Duodenal mucosa (tissue), 2 donors: Measurements from ENCODE around the gene UBE3C.
"Not testable (repeated sequence)": the region's sequence is repeated elsewhere in the genome, so short reads cannot be mapped to it uniquely, and the experiment has no call there.

ENCODE experiments used
- H3K27ac ChIP-seq: one replicate; pipeline ENCODE4 v1.7.0; 2013; ENCODE audit warnings: low read depth, low read length
- H3K27me3 ChIP-seq, 2 donors: one replicate each; pipeline ENCODE4 v1.7.0; 2013; ENCODE audit warnings: low read length in 2 of 2, control low read depth in 1 of 2; ENCODE audit not compliant: insufficient read depth in 2 of 2, control insufficient read depth in 1 of 2
- H3K36me3 ChIP-seq, 2 donors: one replicate each; pipeline ENCODE4 v1.7.0; 2013; ENCODE audit warnings: low read length in 2 of 2, control low read depth in 1 of 2; ENCODE audit not compliant: insufficient read depth in 2 of 2, control insufficient read depth in 1 of 2
- H3K4me1 ChIP-seq, 2 donors: one replicate each; pipeline ENCODE4 v1.7.0; 2013; ENCODE audit warnings: low read length in 2 of 2, control low read depth in 1 of 2; ENCODE audit not compliant: insufficient read depth in 2 of 2, control insufficient read depth in 1 of 2
- H3K4me3 ChIP-seq, 2 donors: one replicate each; pipeline ENCODE4 v1.7.0; 2013; ENCODE audit warnings: low read length in 2 of 2, low read depth in 1 of 2
- H3K9ac ChIP-seq, 2 donors: one replicate each; pipeline ENCODE4 v1.7.0; 2013; ENCODE audit warnings: low read length in 2 of 2, low read depth in 1 of 2
- H3K9me3 ChIP-seq, 2 donors: one replicate each; pipeline ENCODE4 v1.7.0; 2013; ENCODE audit warnings: low read length in 2 of 2, control low read depth in 1 of 2; ENCODE audit not compliant: control insufficient read depth in 1 of 2

UBE3C gene

GRCh38 chr7:157143788-157144187, 5.1 kb downstream of the UBE3C start:
- peaks cover 0 to 21% of the 10 kb centered on the region in 2 donors for H3K36me3 ChIP-seq
- H3K4me3 ChIP-seq, result no peak overlapping the region
- H3K27me3 ChIP-seq, result no peaks in the 10 kb centered on the region
- H3K4me1 ChIP-seq, result peaks cover 23% of the 10 kb centered on the region in 2 donors
- no peaks in the 10 kb centered on the region for H3K9me3 ChIP-seq
- no peak overlapping the region for H3K9ac ChIP-seq
- no peak overlapping the region for H3K27ac ChIP-seq

GRCh38 chr7:157149317-157149716, 10.6 kb downstream of the UBE3C start:
- no peak overlapping the region for H3K27ac ChIP-seq
- H3K36me3 ChIP-seq, result peaks cover 0 to 10% of the 10 kb centered on the region in 2 donors
- H3K4me3 ChIP-seq, result no peak overlapping the region
- no peaks in the 10 kb centered on the region for H3K27me3 ChIP-seq
- no peak overlapping the region for H3K9ac ChIP-seq
- H3K9me3 ChIP-seq, result no peaks in the 10 kb centered on the region
- peaks cover 4 to 7% of the 10 kb centered on the region in 2 donors for H3K4me1 ChIP-seq

- peaks cover 4 to 7% of the 10 kb centered on the region in 2 donors for H3K4me1 ChIP-seq
- peaks cover 0 to 10% of the 10 kb centered on the region in 2 donors for H3K36me3 ChIP-seq
- no peak overlapping the region for H3K9ac ChIP-seq
- H3K4me3 ChIP-seq, result no peak overlapping the region
- H3K27ac ChIP-seq, result no peak overlapping the region
- H3K27me3 ChIP-seq, result no peaks in the 10 kb centered on the region
- H3K9me3 ChIP-seq, result no peaks in the 10 kb centered on the region
Measured at GRCh38 chr7:157150882-157151281, 12.2 kb downstream of the UBE3C start.

- H3K27me3 ChIP-seq, result no peaks in the 10 kb centered on the region
- H3K36me3 ChIP-seq, result peaks cover 0 to 11% of the 10 kb centered on the region in 2 donors
- no peak overlapping the region for H3K27ac ChIP-seq
- peaks cover 4 to 7% of the 10 kb centered on the region in 2 donors for H3K4me1 ChIP-seq
- no peaks in the 10 kb centered on the region for H3K9me3 ChIP-seq
- H3K9ac ChIP-seq, result no peak overlapping the region
- H3K4me3 ChIP-seq, result no peak overlapping the region
Measured at GRCh38 chr7:157151626-157152339, 13.1 kb downstream of the UBE3C start.

- Histone ChIP-seq H3K4me1 (peaks cover 4 to 7% of the 10 kb centered on the region in 2 donors), H3K36me3 (peaks cover 0 to 11% of the 10 kb centered on the region in 2 donors), H3K9me3 (no peaks in the 10 kb centered on the region)
Measured at GRCh38 chr7:157152391-157152937, 13.7 kb downstream of the UBE3C start.

GRCh38 chr7:157153260-157153659, 14.5 kb downstream of the UBE3C start:
- Histone ChIP-seq H3K27me3 (no peaks in the 10 kb centered on the region), H3K36me3 (peaks cover 0 to 11% of the 10 kb centered on the region in 2 donors), H3K4me3 (no peak overlapping the region), H3K27ac (no peak overlapping the region), H3K4me1 (peaks cover 4 to 7% of the 10 kb centered on the region in 2 donors), H3K9ac (no peak overlapping the region), H3K9me3 (no peaks in the 10 kb centered on the region)

More at GRCh38 chr7:157152391-157152937, 13.7 kb downstream of the UBE3C start:
- Histone ChIP-seq H3K27me3 (no peaks in the 10 kb centered on the region), H3K27ac (no peak overlapping the region), H3K9ac (no peak overlapping the region), H3K4me3 (no peak overlapping the region)

- Histone ChIP-seq H3K9me3 (no peaks in the 10 kb centered on the region), H3K9ac (no peak overlapping the region), H3K27ac (no peak overlapping the region), H3K27me3 (no peaks in the 10 kb centered on the region), H3K36me3 (peaks cover 0 to 11% of the 10 kb centered on the region in 2 donors), H3K4me3 (no peak overlapping the region), H3K4me1 (peaks cover 0 to under 1% of the 10 kb centered on the region in 2 donors)
Measured at GRCh38 chr7:157155959-157156358, 17.2 kb downstream of the UBE3C start.

- Histone ChIP-seq H3K27me3 (no peaks in the 10 kb centered on the region), H3K9ac (no peak overlapping the region), H3K27ac (no peak overlapping the region), H3K36me3 (peaks cover 0 to 4% of the 10 kb centered on the region in 2 donors), H3K4me3 (no peak overlapping the region), H3K9me3 (no peaks in the 10 kb centered on the region), H3K4me1 (no peaks in the 10 kb centered on the region)
Measured at GRCh38 chr7:157158400-157158799, 19.7 kb downstream of the UBE3C start.

- H3K36me3 ChIP-seq, H3K27ac ChIP-seq, H3K4me3 ChIP-seq, H3K9me3 ChIP-seq, H3K27me3 ChIP-seq, H3K9ac ChIP-seq, H3K4me1 ChIP-seq: not testable (repeated sequence)
Measured at GRCh38 chr7:157159537-157159936, 20.8 kb downstream of the UBE3C start.

- Histone ChIP-seq H3K27me3 (no peaks in the 10 kb centered on the region), H3K27ac (no peak overlapping the region), H3K36me3 (peaks cover 7 to 16% of the 10 kb centered on the region in 2 donors), H3K4me1 (no peaks in the 10 kb centered on the region), H3K9me3 (no peaks in the 10 kb centered on the region), H3K4me3 (no peak overlapping the region), H3K9ac (no peak overlapping the region)
Measured at GRCh38 chr7:157160433-157160832, 21.7 kb downstream of the UBE3C start.
